Glutamatergic neuron (in vitro differentiated cells): Measurements from ENCODE around the gene LSM12. TPM values are rescaled to one million over a fixed set of nuclear protein-coding genes. Genes with fewer than 3 reads are reported as not detected.
"Not testable (repeated sequence)": the region's sequence is repeated elsewhere in the genome, so short reads cannot be mapped to it uniquely, and the experiment has no call there.

ENCODE experiments used
- DNase-seq: peaks from one replicate; pipeline ENCODE4 v3.0.0; 2022
- H3K27ac Mint-ChIP-seq: one replicate; pipeline ENCODE4 v1.8.0; 2020; ENCODE audit warnings: mild to moderate bottlenecking, mixed read lengths, inconsistent platforms; ENCODE audit not compliant: unreplicated experiment
- H3K27me3 Mint-ChIP-seq: one replicate; pipeline ENCODE4 v1.8.0; 2020; ENCODE audit warnings: mild to moderate bottlenecking, moderate library complexity, mixed read lengths, inconsistent platforms; ENCODE audit not compliant: unreplicated experiment
- H3K36me3 Mint-ChIP-seq: one replicate; pipeline ENCODE4 v1.8.0; 2020; ENCODE audit warnings: mild to moderate bottlenecking, mixed read lengths, inconsistent platforms; ENCODE audit not compliant: unreplicated experiment
- H3K4me1 Mint-ChIP-seq: one replicate; pipeline ENCODE4 v1.8.0; 2020; ENCODE audit warnings: mild to moderate bottlenecking, low read depth, mixed read lengths, inconsistent platforms; ENCODE audit not compliant: unreplicated experiment
- H3K4me3 Mint-ChIP-seq: one replicate; pipeline ENCODE4 v1.8.0; 2020; ENCODE audit warnings: mild to moderate bottlenecking, mixed read lengths, inconsistent platforms; ENCODE audit not compliant: unreplicated experiment
- H3K9me3 Mint-ChIP-seq: one replicate; pipeline ENCODE4 v1.8.0; 2020; ENCODE audit warnings: mild to moderate bottlenecking, moderate library complexity, mixed read lengths, inconsistent platforms; ENCODE audit not compliant: unreplicated experiment
- total RNA-seq: library from RNA; stranded (reverse); fragmentation: NEBNext Ultra II Directional; extraction: Animal tissue kit (Norgen Biotek cat#: 25700); gene quantifications from one replicate; pipeline ENCODE4 v1.2.1, GENCODE V29; 2021; ENCODE audit not compliant: unreplicated experiment
- TF ChIP-seq, protein P1 (sequence below): fragments of 200-600 bp; sonication (generic); IDR thresholded peaks from one replicate; pipeline ENCODE4 v1.5.0; 2021; ENCODE audit not compliant: partially characterized antibody, unreplicated experiment

The LSM12 gene
- total RNA-seq, 1 donor from 2014 or later: 57.9 TPM

GRCh38 chr17:44053125-44053872 is 13.2 kb downstream of the LSM12 start:
- H3K9me3 Mint-ChIP-seq: no peaks in the 10 kb centered on the region
- no peaks in the 10 kb centered on the region for H3K36me3 Mint-ChIP-seq
- TF ChIP-seq, protein P1, sequence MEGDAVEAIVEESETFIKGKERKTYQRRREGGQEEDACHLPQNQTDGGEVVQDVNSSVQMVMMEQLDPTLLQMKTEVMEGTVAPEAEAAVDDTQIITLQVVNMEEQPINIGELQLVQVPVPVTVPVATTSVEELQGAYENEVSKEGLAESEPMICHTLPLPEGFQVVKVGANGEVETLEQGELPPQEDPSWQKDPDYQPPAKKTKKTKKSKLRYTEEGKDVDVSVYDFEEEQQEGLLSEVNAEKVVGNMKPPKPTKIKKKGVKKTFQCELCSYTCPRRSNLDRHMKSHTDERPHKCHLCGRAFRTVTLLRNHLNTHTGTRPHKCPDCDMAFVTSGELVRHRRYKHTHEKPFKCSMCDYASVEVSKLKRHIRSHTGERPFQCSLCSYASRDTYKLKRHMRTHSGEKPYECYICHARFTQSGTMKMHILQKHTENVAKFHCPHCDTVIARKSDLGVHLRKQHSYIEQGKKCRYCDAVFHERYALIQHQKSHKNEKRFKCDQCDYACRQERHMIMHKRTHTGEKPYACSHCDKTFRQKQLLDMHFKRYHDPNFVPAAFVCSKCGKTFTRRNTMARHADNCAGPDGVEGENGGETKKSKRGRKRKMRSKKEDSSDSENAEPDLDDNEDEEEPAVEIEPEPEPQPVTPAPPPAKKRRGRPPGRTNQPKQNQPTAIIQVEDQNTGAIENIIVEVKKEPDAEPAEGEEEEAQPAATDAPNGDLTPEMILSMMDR: no peak
- H3K27me3 Mint-ChIP-seq: peaks cover 5% of the 10 kb centered on the region
- no peak overlapping the region for H3K27ac Mint-ChIP-seq
- no peak for DNase-seq
- H3K4me3 Mint-ChIP-seq: no peak overlapping the region
- peaks cover 2% of the 10 kb centered on the region for H3K4me1 Mint-ChIP-seq

DNA sequence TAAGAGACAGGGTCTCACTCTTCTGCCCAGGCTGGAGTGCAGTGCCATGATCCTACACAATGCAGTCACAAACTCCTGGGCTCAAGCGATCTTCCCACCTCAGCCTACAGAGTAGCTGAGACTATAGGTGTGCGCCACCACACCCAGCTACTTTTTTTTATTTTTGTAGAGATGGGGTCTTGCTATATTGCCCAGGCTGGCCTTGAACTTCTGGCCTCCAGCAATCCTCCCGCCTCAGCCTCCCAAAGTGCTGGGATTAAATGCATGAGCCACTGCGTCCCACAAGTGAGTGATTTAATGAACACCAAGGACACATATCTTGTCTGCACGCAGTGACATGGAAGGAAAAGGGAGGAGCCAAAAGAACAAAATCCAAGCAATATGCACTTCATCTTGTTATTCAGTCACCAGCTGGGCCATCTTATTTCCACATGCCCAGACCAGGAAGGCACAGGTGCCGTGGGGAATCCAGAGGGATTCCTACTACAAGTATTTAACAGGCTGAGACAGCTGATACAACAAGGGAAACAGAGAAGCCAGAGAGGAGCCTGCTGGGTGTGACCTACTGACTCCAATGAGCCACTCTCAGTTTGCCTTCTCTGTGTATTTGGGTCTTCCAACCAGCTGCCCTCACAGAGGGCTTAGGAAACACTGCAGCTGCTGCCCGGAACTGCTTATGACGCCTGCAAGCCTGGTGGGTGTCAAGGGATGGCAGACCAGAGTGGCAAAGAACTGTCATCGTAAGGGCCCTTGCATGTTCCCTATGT is 17.0 kb downstream of the LSM12 start:
- H3K4me3 Mint-ChIP-seq: no peak overlapping the region
- H3K27ac Mint-ChIP-seq: peak overlapping the region; percentile 62
- no peaks in the 10 kb centered on the region for H3K36me3 Mint-ChIP-seq

DNA sequence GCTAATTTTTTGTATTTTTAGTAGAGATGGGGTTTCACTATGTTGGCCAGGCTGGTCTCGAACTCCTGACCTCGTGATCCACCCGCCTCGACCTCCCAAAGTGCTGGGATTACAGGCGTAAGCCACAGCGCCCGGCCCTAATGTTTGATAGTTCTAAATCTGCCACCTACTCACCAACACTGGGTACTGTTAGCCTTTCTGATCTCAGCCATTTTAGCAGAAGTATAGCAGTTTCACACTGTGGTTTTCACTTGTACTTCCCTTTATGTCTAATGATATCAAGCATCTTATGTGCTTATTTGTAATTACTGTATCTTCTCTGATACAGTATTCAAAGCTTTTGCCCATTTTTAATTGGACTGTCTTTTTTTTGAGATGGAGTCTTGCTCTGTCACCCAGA is 19.6 kb downstream of the LSM12 start:
- not testable (repeated sequence) for H3K4me1 Mint-ChIP-seq, H3K4me3 Mint-ChIP-seq, H3K36me3 Mint-ChIP-seq, H3K27ac Mint-ChIP-seq, H3K27me3 Mint-ChIP-seq, H3K9me3 Mint-ChIP-seq, DNase-seq

More for the DNA sequence above, 17.0 kb downstream of the LSM12 start:
- peaks cover 5% of the 10 kb centered on the region for H3K27me3 Mint-ChIP-seq
- peak; percentile 31 for DNase-seq
- peaks cover 2% of the 10 kb centered on the region for H3K4me1 Mint-ChIP-seq
- TF ChIP-seq, protein P1: no peak
- no peaks in the 10 kb centered on the region for H3K9me3 Mint-ChIP-seq

GRCh38 chr17:44045486-44045885 is 21.0 kb downstream of the LSM12 start:
- Mint-ChIP-seq H3K9me3 (peaks cover 2% of the 10 kb centered on the region), H3K27me3 (peaks cover 6% of the 10 kb centered on the region), H3K4me3 (no peak overlapping the region), H3K36me3 (no peaks in the 10 kb centered on the region), H3K4me1 (peaks cover 10% of the 10 kb centered on the region), H3K27ac (no peak overlapping the region)
- TF ChIP-seq, protein P1: no peak
- no peak for DNase-seq

GRCh38 chr17:44044071-44044470 is 22.4 kb downstream of the LSM12 start:
- H3K27ac Mint-ChIP-seq: no peak overlapping the region
- peaks cover 18% of the 10 kb centered on the region for H3K4me1 Mint-ChIP-seq
- peaks cover 2% of the 10 kb centered on the region for H3K9me3 Mint-ChIP-seq
- peaks cover 3% of the 10 kb centered on the region for H3K27me3 Mint-ChIP-seq
- no peaks in the 10 kb centered on the region for H3K36me3 Mint-ChIP-seq
- no peak overlapping the region for H3K4me3 Mint-ChIP-seq
- TF ChIP-seq, protein P1: no peak
- no peak for DNase-seq
